HG02678 (cell line): Measurements from ENCODE around the gene GALNT2.

Source experiments
- ATAC-seq: cut with Tn5 transposase; IDR thresholded peaks from one replicate; pipeline ENCODE4 v1.9.1; 2021; ENCODE audit warnings: mild to moderate bottlenecking, moderate library complexity; ENCODE audit not compliant: unreplicated experiment

GALNT2 gene

DNA sequence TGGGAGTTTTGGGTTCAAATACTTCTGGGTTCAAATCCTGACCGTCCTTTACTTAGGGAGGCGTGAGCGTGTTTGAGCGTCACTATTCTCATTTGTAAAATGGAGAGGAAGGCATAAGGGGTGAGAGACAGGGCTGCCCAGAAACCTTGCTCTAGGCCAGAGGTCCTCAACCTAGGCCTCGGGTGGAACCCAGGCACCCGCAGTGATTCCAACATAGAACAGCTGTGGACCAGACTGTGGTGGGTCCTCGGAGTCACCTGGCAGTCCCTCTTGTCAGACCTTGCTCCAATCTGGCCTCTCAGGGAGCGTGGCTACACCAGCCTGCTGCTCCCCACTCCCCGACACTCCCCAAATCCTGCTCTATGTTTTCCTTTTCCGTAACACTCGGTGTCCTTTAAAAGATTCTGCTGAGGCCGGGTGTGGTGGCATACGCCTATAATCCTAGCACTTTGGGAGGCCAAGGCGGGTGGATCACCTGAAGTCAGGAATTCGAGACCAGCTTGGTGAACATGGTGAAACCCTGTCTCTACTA lies 242.7 kb downstream of the GALNT2 start:
- ATAC-seq = no peak

- ATAC-seq = peak; percentile 63
Observed at GRCh38 chr1:230310381-230311163, 243.5 kb downstream of the GALNT2 start.

- no peak for ATAC-seq
Observed at GRCh38 chr1:230312676-230313075, 245.6 kb downstream of the GALNT2 start.

- no peak for ATAC-seq
Observed at GRCh38 chr1:230313453-230314141, 246.6 kb downstream of the GALNT2 start.

- ATAC-seq = no peak
Observed at GRCh38 chr1:230314142-230314470, 247.1 kb downstream of the GALNT2 start.

DNA sequence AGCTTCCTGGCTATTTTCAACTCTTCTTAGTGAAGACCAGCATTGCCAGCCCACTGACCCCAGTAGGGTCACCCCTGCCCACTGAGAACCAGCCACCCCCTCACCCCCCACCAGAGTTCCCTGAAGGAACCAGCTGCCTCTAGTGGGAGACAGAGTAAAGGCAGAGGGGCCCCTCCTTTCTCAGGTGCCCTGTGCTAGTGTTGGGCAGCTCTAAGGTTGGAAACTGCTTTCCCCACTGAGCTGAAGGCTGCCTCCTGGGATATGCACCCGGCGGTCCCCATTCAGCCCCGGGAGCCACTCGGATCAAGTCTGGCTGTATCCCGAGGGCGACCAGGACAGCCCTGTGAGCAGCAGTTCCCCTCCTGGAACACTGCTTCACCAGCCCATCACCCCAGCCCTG lies 248.1 kb downstream of the GALNT2 start:
- ATAC-seq = no peak

DNA sequence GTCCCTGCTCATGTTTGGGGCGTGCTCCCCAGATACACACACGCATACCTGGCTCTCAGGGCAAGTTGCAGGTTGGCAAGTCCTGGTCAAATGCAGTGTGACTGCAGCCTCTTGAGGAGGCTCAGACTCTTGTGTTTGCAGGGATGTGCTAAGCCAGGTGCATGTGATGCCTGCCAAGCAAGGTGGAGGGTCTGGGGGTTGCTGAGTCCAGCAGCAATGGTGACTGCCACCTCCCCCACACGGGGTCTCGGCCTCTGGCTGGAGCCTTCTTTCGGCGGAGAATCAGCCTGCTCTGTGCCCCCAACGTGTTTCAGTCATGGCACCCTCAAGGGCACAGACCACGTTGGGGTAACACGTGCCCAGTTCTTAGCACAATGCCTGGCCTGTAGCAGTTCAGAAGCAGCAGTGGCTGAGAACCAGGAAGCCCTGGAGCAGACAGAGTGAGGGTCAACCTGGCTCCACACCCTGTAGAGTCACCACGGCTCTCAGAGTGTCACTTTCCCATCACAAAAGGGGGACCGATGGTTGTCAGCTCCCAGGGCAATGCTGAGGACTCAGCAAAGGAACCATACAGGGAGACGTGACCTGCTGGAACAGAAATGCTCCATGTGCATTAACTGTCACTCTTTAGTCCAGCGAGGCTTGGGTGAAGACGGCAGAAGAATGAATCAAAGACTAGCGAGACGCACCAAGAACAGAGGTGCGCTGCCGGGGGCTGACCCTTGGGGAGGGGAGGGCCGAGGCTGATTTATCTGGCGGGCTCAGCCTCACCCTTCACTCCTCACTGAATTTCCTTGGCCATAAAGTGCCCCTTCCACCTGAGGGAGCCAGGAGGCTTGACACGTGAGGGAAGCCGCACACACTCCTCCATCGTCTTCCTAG lies 250.1 kb downstream of the GALNT2 start:
- ATAC-seq = no peak

GRCh38 chr1:230317823-230318819 lies 251.1 kb downstream of the GALNT2 start:
- ATAC-seq = no peak

DNA sequence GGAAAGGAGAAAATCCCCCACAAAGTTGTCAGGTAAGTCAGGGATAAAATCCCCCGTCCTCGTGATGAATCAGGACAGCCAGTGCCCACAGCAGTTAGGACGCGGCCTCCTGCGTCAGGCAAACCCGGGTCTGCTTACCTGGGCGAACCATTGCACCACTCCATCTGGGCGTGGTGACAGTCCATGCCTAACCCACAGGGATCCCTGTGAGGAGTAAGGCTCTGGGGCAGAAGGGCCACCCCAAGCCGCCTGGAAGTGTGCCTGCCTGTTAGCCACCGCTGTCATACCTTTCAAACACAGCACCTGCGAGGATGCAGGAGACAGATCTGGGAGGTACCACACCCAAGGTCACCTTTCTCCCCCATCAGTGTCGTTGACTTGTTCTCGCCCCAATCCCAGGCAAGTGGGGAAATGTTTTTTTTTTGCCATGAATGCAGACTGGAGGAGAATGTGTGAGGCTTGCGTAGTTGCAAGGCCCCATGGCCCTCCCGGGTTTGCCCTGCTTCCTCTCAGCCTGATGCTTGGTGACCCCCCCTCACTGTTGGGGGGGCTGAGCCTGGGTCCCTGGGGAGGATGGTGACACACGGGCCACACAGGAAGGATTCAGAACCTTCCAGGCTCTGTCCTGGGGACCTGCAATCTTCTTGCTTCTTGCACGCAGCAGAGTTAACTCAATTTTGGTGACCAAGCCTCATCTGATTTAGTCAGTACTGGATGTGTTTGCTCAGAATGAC lies 252.1 kb downstream of the GALNT2 start:
- ATAC-seq = no peak

- ATAC-seq = no peak
Observed at GRCh38 chr1:230320804-230321203, 253.8 kb downstream of the GALNT2 start.

- ATAC-seq = no peak
Observed at GRCh38 chr1:230321341-230321740, 254.3 kb downstream of the GALNT2 start.

DNA sequence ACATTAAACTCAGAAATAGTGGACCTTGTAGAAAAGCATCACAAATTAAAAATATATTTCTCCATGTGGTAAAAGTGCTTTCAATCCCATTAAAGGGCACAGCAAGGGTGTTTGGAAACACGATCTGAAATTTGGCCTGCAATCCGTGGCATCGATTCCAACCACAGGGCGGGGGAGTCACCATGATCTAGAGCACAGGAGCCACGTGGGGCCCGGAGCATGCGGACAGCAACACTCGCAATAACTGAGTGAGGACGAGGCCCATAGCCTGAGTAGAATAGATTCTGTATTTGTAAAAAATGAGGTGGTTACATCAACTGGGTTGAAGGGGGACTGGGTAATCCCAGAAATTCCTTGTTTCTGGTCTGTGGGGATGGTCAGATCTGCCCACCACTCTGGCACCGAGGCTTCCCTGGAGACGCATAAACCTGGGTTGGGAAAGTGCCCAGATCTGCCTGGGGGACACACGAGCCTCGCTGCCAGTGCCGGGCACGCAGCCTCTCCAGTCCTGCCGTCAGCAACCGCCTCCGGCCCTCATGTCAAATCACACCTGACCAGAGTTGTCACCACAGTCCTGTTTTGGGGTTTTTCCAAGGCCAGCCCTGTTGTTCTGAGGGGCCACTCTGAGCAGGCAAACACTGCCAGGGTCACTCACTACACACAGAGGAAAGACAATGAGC lies 254.8 kb downstream of the GALNT2 start:
- no peak for ATAC-seq

DNA sequence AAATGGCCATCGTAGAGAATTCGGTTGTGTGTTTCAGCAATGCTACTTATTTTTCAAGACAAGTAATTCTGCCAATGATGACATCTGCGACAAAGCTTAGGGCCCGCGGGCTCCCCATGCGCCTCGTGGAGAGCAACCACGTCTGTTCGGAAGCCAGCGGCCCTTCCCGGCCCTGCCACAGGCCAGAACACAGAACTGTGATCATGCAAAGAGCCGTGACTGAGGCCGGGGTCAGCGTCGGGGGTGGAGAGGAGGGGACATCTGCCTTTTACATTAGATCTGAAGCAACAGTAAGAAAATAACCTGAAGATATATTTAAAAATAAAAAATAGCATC lies 255.4 kb downstream of the GALNT2 start:
- no peak for ATAC-seq

DNA sequence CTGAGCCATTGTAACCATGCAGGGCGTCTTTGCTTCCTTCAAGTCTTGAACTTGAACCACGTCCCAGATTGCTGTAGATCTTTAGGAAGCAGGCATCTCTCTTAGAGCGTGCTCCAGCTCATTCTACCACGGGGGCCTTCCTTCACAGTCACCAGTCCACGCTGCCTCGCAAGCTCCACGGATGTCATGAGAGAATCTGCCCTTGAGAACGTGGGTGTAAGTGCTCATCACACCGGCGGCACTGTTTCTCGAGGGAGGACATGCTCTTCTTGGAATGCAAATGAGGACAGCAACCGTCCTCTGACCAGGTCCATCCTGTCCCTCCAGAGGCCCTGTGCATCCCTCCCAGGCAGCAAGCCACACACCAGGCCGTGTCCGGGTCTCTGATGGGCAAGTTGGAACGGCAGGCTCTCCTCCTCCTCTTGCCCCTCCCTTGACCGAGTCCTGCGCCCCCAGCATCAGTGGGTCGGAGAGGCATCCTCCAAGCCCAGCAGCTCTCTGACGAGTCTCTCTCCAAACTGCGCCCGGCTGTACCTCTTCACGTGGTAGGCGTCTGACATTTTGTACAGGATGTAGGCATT lies 256.0 kb downstream of the GALNT2 start:
- ATAC-seq = no peak

DNA sequence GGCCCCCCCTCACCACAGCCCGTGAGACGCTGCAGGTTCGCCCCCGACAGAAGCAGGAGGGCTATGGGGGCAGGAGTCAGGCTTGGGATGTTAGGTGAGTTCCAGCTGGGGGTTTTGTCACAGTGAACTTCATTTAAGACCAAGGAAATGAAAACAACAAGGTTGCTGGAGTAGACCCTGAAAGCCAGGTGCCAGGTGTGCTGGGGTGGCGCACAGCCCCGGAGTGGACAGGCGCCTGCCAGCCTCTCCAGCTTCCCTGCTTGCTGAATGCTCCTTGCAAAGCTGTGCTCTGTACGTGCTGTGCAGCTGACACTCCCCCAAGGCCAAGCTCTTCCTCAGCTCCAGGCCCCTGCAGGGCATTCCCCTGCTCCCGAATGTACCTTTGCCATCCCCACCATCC lies 256.6 kb downstream of the GALNT2 start:
- no peak for ATAC-seq

DNA sequence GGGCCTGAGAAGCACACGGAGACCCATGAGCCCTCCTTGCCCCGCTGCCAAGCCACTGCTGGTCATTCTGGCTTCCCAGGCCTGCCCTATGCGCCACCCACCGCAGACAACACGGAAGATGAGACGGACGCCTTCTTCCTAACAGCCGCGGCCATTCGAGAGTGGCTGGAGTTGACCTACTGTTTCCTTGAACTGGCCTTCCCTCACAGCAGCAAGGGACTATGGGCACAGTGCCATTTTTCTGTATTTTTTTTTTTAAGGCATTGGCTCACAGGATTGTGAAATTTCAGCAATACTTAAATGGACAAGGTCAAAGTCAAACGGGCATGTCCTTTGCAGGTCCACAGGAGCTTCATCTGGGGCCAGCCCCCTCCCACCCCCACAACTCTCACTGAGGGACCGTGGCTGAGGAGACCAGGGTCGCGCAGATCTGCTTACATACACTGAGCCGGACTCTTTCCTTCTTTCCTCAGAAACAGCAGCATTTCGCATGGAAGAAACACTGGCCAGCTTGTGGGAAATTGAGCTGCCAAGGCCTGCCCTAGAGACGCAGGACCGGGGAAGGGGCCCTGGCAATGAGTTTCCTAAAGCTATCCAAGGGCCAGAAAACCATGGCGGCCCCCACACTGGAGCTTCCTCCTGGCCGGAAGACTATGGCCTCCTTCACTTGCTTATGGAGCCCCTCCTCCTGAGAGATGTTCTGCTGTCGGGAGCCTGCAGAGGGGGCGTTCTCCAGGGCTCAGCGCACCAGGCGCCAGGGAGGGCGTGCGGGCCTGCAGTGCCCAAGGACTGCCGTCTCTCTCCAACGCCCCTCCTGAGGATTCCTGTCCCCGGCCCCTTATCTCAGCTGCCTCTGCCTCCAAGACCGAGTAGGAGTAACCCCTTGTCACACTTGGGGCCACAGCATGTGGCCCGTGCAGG lies 260.2 kb downstream of the GALNT2 start:
- no peak for ATAC-seq

DNA sequence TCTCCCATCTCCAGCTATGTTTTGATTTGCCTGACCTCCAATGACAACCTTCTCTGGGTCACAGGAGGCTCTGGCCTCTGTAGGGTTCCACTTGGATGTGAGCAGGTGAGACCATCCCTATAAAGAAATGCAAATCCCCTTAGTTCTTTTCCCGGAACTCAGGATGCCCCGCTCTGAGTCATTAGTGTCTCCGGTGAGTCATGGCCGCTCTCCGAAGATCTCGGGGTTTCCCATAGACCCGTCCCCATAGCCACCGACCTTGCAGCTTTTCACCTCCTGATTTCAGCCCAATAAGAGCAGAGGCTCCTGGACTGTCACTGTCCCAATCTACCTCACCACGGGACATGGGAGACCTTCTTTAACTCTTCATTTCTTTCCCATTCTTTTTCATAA lies 260.9 kb downstream of the GALNT2 start:
- ATAC-seq = no peak
